Activated CD8-positive, alpha-beta memory T cell treated with anti-CD3 and anti-CD28 coated beads, Interleukin-2, amount 50 U/mL, for 48 hours (primary cell): ENCODE measurements around the gene GAB1.

Source experiments
- DNase-seq: peaks from one replicate; pipeline ENCODE4 v3.0.0-alpha.2; 2020

The GAB1 gene

DNA sequence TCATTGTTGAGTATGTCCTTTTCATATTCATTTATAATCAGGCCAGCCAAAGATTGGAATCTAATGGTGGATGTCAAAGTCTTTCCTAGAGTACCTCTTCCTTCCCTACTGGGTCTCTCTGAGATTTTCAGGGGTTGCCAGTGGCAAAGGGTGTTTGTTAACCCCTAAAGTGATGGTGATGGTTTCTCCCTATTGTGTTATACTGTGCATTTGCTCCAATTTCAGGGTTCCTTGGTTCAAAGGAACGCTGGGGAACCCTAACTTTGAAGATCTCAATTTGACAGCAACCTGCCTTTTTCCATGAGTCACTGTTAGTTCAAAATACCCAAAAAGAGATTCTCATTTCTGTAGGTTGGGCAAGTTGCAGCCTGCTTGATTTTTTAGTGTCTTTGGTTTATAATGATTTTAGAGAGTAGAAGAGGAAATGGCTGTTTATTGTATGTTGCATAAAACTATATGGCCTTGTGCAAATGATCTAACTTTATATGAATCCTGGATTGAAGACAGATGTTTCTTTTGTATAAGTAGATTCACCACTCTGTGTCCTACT lies 23.0 kb downstream of the GAB1 start:
- DNase-seq = no peak

DNA sequence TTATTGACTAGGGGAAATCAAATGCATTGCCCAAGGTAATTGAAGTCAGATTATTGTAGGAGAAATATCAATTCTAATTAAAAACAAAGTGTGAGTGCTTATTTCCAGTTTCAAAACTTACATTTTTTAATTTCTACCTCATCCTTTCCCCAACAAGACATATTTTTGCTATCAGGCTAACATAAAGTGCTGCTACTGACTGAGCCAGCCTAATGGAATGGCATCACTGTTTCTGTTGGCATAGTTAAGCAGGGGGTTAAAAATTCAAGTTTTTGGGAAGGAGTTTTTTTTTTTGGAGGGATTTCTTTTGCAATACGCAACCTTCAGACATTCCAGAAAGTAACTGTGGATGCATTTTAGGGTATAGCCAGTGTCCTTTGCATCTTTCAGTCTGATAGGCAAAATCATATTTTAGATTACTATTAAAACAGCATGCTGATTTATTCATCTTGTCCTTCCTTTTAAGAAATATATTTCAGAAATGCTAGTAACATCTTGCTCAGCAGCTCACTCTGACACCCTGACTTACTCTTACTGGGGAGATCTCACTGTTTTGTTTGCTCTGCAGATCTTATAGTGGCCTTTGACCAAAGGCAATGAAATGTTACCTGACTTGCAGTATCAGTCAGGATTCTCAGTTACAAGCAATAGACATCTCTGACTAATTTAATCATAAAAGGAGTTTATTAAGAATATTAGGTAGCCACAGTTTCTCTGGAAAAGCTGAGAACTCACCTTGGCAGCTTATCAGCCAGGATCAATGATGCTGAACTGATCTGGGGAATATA lies 24.4 kb downstream of the GAB1 start:
- DNase-seq = no peak

DNA sequence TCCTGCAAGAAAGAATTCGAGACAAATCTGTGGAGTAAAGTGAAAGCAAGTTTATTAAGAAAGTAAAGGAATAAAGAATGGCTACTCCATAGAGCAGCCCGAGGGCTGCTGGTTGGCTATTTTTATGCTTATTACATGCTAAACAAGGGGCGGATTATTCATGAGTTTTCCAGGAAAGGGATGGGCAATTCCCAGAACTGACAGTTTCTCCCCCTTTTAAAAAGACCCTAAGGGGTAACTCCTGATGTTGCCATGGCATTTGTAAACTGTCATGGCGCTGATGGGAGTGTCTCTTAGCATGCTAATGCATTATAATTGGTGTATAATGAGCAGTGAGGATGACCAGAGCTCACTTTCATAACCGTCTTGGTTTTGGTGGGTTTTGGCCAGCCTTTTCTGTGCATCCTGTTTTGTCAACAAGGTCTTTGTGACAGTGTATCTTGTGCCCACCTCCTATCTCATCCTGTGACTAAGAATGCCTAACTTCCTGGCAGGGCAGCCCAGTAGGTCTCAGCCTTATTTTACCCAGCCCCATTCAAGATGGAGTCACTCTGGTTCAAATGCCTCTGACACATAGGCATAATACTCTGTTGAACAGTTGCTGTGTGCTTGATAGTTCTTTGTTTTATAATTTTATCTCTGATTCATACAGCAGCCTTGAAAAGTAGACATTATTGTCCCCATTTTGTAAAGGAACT lies 25.8 kb downstream of the GAB1 start:
- DNase-seq = no peak

DNA sequence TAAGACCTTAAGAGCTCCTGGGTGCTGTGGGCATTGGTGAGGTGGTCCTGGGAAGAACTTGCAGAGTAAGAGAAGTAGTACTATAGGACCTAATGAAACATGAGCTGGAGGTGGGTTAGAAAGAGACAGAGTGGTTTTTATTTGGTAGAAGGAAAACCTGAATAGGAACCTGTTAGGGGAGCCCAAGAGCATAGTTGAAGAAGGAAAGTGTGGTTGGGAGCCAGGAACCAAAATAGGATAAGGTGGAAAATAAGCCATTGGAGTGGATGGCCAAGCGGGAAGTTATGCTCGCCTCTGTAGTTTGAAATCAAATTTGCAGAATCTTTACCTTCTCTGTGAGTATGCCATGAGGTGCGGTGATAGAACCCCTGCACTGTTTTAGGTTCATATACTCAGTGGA lies 26.7 kb downstream of the GAB1 start:
- no peak for DNase-seq

DNA sequence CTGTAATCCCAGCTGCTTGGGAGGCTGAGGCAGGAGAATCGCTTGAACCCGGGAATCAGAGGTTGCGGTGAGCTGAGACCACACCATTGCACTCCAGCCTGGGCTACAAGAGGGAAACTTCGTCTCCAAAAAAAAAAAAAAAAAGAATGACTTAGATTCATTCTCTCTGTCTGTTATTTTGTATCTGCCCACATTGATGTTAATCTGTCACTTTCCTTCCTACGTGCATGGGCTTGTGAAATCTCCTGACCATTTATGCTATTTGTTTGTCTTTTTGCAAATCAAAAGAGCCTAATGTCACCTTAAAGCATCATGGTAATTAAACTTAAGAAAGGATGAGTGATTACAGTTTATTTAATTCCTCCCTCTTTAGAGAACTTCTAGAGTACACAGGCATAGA lies 27.4 kb downstream of the GAB1 start:
- DNase-seq = no peak

DNA sequence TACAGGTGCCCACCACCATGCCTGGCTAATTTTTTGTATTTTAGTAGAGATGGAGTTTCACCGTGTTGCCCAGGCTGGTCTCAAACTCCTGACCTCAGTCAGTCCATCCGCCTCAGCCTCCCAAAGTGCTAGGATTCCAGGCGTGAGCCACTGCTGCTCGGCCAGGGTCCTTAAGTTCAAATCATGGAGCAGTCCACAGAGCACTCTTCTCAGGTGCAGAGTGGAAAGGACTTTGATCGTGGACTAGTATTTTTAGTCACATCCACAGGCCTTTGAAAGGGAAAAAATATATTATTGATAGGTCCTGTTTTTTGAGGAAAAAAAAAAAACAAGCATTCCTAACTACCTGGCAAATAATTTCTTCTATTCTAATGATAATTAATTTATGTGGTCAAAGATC lies 31.2 kb downstream of the GAB1 start:
- no peak for DNase-seq

DNA sequence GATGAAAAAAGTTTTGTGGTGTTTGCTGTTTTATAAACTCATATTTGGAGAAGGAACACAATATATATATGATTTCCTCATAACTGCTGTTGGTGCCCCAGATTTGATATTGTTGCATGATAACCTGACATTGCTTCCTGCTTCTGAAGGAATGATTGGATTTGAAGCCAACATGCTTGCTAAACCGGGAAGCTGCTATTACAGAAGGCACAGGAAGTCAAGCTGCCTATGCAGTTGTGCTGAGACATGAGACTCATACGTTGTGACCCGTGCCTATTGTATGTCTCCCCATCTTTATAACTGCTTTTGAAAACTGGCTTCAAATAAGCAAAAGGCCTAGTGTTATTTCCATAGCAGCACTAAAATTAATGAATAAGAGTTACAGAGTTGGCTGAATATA lies 32.9 kb downstream of the GAB1 start:
- no peak for DNase-seq

DNA sequence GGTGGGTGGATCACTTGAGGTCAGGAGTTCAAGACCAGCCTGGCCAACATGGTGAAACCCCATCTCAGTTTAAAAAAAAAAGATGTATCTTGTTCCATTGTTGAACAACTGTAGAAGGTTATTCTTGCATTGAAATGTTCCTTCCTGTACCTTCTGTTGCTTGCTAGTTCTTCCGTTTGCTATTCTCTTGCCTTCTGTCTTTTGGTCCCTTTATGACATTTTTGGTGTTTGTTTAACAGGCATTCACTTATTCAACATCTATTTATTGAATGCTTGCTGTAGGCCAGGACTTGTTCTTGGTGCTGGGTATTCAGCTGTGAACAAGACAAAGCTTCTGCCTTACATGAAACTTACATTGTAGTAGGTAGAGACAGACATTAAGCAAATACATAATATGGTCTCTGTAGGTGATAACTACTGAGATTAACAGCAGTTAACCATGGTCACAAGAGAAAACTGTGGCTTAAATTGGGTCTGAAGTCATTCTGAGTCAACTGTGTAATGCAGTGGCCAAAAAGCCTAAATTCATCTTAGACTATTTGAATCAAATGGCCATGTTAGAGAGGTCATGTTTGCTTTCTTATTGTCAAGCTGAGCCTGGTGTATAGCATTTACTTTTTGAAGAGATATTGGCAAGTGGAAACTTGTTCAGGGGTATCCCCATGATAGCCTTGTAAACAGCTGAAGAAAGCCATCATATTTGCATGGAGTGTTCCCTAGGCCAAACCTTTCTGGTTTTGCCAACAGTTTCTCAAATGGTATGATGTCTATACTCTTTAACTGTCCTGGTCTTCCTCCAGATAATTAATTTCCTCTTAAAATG lies 35.6 kb downstream of the GAB1 start:
- DNase-seq = no peak

DNA sequence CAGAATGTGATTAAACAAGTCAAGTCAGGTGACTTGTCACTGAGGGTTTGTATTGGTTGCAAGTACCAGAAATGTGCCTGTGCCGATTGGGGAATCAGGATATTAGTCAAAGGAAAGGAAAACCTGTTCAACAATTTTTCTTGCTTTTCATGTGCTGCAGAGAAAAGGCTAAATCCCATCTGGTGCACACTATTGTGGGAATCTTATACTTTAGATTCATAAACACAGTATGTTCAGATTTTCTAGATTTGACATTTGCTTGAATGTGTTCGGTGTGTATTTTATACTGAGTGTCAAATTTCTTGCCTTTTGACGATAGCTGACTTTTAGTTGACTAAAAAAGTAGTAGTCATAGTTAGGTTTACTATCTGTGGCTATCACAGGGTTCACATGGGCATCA lies 37.6 kb downstream of the GAB1 start:
- no peak for DNase-seq

DNA sequence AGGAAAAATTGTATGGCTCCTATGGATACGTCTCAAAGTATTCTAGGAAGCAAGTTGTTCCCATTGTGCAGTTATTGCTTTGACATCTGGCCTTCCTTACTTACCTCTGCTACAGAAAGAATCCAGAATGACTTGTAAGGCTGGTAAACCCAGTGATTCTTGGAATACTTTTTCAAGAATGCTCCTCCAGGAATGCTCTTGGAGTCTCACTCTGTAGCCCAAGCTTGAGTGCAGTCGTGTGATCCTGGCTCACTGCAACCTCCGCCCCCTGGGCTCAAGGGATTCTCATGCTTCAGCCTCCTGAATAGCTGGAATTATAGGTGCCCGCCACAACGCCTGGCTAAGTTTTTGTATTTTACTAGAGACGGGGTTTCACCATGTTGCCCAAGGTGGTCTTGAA lies 38.1 kb downstream of the GAB1 start:
- DNase-seq = no peak

DNA sequence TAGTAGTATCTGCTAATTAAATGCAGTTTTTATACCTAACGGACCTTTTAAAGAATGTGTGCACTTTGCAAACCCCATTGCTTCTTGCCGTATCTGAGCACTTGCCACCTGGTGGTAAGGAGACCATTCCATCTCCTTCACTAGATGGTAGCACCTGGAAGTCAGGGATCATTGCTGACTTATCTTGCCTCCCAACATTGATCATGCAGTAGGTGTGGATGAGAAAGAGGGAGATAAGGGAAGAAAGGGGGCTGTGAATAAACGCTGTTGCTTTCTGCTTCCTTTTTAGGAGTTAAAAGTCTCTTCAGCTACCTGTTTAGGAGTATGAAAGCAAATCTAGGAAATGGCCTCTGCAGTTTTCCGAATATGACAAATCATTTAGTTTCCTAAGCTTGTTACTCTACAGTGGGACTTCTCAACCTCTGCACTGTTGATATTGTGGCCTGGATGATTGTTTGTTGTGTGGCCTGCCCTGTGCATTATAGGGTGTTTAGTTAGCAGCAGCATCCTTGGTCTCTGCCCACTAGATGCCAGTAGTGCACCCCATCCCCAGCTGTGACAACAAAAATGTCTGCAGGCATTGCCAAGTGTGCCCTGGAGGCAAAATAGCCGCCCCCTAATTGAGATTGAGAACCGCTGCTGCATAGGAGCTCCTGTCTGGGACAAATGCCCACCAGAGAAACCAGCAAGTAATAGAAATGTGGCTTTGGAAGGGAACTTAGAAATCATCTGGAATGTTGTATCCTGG lies 38.8 kb downstream of the GAB1 start:
- DNase-seq = no peak

DNA sequence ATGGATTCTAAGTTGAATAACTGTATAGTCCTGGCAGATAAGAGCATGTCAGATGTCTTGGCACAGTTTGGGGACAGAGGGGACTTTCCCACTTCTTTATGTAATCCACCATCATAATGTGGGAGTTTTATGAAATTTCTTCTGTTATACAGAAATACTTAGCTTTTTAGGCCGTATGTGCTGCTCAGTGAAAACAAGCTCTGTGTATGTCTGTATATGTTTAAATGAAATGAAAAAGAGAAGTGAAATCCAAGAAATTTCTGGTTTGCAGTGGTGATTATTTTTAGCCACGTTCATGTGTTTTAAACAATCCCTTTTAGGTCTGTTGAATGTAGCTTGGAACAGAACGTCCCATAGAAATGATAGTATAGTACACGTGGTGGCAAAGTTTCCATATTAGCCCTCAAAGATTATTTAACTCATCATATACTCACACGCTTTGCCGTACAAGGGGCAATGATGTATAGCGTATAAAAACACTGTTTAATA lies 41.0 kb downstream of the GAB1 start:
- no peak for DNase-seq

DNA sequence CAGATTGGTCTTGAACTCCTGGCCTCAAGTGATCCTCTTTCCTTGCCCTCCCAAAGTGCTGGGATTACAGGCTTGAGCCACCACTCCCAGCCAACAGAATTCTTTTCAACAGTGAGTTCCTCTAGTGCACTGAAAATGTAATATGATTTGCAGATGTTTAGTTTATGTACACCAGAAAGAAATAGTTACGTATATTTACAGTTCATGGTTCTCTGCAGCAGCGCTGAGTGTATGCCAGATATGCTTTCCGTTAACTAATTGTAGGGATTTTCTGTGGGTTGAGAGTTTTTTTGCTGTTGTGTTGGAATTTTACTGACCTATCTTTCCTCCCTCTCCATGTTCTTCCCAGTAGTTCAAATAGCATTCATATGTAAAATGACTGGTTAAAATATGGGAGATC lies 44.0 kb downstream of the GAB1 start:
- DNase-seq = no peak

DNA sequence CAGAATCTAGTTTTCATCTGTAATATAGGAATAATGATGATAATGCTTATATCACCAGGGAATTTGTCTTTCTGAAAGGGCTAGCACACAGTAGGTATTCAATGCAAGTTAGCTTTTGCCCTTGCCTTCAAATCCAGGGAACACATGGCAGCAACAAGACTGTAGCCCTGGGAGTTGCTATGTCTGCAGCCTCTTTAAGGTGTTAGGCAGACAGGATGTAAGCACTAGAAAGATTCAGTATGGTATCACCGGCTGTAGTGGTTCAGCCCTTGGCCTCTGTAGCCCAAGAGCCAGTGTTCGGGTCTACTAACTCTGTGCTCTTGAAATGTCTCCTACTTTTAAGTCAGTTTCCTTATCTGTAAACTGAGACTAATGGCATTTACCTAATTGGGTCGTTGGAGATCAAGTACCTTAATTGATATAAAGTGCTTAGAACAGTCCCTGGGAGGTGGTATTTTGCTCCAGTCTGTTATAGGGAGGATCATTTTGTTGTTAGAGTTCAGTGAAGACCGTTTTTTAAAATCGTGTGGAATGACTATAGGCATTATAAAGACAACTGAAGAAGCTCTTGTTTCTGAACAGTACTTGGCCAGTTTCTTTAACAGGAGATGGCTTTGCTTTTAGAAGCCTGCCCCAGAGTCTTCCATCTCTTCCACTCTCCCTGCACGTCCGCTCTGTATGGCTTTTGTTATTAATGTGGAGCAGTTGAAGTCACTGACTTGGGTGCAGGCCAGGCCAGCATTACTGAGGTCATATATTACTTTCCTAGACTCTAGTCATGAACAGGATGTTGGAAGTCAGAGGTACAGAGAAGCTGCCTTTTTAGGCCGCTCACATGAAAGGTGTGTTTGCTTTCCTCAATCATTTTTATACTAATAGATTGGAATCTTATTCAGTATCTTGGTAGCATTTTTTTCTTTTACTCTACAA lies 44.8 kb downstream of the GAB1 start:
- no peak for DNase-seq

DNA sequence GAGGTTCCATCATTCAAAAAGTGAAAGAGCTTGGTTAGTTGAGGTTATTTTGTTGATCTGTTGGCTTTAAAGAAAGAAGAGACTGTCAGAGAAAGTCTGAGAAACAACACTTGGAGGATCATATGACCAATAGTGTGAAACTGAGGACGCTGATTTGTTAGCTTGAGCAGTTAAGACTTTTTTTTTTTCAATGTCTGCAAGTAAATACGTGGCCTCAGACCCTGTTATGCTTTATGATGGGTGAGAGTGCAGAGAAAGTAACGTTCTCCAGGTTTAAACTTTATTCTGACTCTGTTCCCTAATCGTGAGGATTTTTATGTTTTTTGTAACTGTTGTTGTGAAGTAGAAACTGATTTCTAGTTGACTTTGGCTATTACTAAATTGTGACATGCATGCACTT lies 45.9 kb downstream of the GAB1 start:
- DNase-seq = no peak

DNA sequence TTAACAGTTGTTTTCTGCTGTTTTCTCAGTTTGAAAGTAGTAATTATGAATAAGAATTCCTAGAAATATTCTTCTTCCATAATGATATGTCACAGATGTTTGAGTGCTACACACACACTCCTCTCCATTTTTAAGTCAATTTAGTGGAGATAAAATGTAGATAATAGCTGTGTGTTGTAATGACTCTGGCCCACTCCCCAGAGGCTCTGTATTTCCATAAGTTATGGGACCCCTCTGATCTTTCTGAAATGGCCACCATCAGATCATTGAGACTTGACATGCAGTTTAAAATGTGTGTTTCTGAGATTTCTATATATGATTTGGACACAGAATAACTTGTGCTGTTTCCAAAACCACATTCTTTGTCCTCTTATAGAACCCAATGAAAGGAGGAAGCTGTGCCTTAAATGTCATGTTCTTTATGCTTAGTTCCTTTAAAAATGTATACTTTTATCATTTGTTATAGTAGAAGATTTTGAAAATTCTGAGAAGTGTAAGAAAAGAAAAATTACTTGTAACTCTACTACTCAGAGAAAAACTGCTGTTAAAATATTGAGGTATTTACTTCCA lies 46.4 kb downstream of the GAB1 start:
- no peak for DNase-seq

DNA sequence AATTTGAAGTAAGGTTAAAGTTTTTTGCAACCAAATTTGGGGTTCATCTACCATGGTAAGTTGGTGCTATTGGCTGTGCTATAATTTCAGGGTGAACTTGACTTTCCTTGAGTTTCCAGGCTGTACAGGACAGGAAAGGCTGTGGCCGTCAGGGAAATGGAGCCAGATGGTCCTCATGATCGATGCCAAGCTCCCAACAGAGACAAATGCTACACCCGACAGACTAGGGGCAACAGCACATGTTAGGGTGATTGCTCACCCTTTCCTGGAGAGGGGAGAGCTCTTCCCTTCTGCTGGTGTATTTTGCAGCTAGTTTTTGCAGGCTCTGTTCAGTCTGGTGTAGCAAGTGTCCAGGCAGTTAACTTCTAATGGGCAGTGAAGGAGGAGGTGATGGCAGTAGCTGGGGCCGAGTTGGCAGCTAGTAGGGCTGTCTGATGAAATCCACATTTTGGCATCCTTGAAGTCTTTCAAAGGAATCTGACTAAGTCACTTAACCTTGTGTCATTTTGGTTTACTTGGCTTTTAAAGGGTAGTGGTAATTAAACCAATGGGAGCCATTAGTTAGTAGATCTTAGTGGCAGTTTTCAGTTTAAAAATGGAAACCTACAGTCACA lies 47.8 kb downstream of the GAB1 start:
- DNase-seq = no peak

DNA sequence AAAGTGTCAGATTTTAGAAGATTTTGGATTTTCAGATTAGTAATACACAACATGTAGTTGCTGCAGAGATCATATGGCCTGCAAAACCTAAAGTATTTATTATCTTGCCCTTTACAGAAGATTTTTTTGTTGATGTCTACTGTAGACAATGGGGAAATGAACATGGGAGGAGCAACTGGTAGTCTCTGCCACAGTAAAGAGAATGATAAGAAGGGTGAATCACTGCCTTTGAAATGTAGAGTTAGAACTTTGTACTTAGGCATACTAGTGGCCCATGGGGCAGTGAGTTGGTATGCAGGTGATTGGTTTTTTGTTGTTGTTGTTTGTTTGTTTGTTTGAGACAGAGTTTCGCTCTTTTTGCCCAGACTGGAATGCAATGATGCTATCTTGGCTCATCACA lies 50.1 kb downstream of the GAB1 start:
- DNase-seq = no peak

DNA sequence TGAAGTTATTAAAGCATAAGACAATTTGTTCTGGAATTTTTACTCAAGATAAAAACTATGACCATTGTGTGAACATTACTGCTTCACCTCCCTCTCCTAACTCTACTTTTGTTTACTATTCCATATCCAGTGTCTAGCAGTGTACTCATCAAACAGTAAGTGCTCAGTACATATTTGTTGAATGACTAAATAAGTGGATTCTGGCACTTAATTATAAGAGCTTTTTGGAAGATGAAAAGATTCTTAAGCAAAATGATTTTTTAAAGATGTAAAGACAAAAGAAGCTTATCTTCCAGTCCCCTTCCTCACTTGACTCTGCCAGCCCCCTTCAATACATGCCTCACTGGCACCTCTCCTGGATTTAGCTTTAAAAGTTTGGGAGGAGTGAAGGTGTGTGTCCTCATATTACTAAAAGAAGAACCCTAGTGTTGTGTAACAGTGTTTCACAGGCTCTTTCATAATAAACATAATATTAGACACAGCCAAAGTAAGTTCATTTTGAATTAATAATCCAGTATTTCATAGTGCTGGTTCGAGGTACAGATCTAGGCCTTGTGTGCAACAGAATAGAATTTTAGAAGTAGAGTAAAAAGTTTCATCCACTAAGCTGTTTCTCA lies 53.0 kb downstream of the GAB1 start:
- DNase-seq = no peak

DNA sequence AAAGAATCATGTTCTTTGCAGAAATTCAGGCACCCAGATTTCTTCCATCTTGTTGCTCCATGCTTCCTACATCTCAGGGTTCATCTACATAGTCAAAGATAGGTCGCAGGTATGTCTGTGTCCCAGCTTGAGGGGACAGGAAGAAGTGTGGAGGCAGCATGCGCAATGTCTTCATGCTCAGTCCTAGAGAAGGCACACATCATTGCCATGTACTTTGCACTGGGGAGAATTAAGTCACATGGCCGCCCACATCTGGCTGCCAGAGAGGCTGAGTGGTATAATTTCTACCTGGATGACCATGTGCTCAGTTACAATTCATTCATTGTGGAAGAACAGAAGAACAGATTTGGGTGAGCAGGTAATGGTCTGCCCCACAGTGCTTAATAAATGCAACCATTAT lies 54.1 kb downstream of the GAB1 start:
- no peak for DNase-seq
